Anterior cingulate cortex (tissue), 58 donors: ENCODE results near the gene SPATA17.
"Not testable (repeated sequence)": the region's sequence is repeated elsewhere in the genome, so short reads cannot be mapped to it uniquely, and the experiment has no call there.

Source experiments
- DNase-seq, 58 donors: peaks; one replicate each; lab custom pipeline; 2025; lab: John Stamatoyannopoulos, UW

The SPATA17 gene

DNA sequence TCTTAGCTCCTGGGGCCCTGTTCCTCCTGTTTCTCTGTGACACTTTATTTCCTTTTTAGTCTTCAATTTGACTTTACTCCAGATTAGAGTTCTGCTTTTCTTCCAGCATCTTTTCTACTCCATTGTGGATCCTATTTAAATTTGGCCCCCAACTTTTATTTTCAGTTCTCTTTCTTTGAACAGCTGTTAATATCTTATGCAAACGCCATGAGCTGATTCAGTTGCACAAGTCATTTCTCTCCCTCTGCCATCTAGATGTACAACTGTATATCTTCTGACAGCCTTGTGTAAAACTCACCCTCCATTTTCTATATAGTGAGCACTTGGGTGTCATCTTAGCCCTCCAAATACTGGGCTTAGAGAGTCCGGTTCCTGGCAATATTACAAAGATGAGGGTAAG lies 42.2 kb downstream of the SPATA17 start:
- DNase-seq: no peak

DNA sequence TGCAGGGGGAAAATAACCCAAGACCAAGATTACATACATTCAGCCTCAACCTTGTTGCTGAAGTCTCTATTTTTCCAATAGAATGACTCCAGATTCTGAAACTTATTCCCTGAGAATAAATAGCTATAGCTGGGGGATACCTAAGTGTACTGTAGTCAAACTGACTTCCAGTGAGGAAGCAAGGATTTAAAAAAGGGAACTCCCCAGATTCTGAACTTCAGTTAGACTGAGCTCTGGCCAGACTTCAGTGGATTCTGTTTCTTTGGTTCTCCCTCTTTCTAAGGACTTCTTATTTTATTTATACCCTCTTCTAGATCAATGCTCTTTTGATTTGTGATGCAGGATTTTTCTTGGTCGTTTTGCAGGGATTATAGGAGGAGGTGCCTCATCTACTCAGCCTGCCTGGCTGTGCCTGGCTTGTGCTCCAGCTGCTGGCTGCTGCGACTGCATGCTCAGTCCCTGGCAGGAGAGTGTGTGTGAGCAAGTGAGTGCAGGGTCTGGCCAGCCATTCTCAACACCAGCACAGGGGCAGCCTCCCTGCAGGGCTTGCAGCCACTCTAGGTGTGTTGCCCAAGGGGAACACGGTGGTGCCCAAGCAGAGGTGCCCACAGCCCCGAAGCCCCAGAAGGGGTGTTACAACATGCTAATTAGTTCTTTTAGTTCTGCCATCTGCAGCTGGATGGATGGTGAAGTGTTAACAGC lies 43.0 kb downstream of the SPATA17 start:
- DNase-seq: no peak

DNA sequence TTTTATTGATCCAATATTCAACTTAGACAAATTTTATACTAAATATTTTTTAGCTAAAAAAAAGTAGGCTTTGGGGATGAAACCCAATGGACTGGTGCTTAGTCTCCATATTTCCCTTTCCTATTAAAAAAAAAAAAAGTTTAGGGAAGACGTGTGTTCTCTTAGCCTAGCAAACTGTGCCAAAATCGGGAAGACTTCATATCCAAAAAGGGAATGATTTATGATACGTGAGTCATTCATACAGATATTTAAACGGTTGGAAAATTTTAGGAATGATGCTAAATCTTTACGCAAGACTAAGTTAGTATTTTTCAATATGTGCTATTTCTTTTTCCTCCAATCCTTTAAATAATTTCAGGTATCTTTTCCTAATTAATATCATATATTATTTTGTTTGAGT lies 50.7 kb downstream of the SPATA17 start:
- no peak for DNase-seq

DNA sequence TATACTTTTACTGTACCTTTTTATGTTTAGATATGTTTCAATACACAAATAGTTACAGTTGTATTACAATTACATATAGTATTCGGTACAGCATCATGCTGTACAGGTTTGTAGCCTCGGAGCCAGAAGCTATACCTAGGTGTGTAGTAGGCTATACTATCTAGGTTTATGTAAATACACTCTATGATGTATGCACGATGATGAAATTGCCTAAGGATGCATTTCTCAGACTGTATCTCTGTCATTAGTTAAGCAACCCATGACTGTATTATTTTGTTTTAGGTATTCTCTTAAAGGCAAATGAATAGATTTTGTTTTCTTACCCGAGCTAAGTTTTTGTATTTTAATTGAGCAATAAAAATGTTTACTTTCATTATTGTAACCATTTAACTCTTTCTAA lies 56.4 kb downstream of the SPATA17 start:
- no peak for DNase-seq

DNA sequence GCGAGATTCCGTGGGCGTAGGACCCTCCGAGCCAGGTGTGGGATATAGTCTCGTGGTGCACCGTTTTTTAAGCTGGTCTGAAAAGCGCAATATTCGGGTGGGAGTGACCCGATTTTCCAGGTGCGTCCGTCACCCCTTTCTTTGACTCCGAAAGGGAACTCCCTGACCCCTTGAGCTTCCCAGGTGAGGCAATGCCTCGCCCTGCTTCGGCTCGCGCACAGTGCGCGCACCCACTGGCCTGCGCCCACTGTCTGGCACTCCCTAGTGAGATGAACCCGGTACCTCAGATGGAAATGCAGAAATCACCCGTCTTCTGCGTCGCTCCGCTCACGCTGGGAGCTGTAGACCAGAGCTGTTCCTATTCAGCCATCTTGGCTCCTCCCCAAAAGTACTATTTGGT lies 65.0 kb downstream of the SPATA17 start:
- DNase-seq: not testable (repeated sequence)

DNA sequence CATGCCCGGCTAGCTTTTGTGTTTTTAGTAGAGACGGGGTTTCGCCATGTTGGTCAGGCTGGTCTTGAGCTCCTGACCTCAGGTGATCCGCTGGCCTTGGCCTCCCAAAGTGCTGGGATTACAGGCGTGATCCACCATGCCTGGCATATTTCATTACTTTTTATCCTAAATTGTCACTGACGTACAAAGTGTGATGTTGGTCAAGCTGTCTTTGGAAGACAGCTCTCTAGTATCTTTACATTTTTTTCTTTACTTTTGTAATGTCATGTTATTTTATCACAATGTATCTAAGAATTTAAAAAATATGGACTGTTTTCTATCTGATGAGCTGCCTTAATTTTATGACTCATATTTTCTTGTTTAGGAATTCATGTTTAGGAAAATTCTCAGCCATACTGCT lies 72.2 kb downstream of the SPATA17 start:
- DNase-seq: no peak

DNA sequence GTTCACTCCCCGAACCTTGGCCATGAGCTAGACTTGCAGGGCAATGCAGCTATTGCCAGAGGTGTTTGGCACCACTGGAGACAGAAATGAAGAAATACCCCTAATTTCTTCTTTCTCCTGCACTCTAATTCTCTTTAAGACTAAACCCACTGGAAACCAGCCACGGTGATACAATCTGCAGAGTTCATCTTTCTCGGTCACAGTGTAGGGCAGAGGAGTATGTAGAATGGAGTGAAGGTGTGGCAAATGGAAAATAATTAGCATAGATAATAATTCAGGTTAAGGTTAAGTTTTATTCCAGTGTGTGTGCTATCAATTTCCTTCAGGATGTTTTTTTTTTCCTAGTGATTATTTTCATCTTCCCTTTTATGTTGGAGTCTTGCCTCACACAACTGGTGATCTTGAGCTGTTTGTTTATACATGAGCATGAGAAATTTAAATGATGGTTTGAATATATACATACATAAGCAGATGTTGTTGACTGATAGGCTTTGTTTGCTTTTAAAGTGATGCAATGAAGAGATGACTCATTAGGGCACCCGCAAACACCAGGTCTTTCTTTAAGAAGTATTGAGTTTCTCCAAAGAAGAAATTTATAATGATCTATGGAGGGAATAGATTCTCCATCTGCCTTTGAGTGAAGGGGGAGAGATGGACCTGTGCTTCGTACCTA lies 81.9 kb downstream of the SPATA17 start:
- no peak for DNase-seq

DNA sequence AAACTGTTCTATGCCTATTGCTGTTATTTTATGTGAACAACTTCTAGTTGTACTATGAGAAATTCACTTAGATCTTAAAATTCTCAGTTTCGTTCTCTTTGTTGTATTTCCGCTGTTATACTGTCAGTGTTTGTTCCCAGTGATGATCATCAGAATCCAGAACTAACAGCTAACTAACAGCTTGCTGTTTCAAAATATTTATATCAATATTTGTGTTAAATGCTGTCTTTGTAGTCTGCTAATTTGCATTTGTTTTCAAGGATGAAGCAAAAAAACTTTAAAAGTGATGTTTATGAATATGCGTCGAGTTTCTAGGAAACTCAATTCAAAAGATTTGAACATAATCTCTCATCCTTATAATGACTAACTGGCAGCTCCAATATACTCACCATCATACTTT lies 84.5 kb downstream of the SPATA17 start:
- DNase-seq: no peak

DNA sequence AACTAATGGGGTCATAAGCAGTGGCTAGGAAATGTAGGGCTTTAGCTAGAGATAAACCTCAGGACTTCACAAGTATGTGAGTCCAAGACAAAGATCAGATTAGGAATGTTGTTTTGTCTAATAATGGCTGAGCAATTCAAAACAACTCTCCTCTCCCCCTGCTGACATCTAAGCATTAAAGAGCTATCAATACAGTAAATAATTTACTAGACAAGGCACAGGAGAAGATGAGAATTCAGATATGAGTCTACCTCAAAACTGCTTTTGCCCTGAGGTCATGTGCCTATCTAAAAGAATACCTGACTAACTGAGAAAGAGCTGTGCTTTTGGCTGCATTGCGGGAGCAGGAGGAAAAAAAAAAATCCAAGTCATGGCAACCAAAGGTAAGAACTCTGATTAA lies 86.8 kb downstream of the SPATA17 start:
- DNase-seq: no peak

DNA sequence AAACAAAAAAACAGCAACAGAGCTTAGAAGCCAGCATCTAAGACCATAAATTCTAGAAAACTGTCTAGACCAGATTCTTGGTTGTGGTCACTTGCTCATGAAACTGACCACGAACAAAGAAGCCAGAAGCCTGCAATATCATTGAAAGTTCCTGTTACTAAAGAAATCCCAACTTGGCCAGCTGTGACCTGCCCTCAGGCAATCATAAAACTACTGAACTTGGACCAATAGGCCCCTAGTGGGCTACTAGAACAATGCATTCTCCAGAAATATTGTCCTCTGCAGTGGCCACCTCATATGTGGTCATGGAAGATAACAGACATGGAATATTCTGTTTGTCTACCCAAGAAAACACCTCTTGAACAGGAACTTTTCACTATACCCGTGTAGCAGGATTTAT lies 87.7 kb downstream of the SPATA17 start:
- DNase-seq: no peak

DNA sequence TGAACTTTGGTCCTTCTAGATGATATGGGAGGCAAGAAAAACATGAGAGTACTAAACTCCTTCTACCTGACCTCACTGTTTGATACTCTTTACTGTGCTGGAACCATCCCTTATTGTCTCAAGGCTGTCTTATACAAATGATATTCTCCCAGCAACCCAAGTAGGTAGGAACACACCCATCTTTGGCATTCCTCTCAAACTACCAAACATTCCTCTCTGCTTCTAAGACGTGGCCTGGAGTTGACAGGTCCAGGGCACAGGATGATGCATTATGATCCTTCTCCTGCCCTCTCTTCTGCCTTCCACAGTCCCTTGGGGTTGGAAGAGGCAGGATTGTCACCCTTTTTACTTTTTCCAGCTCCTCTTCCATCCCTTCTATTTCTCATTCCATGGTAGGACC lies 90.5 kb downstream of the SPATA17 start:
- no peak for DNase-seq

DNA sequence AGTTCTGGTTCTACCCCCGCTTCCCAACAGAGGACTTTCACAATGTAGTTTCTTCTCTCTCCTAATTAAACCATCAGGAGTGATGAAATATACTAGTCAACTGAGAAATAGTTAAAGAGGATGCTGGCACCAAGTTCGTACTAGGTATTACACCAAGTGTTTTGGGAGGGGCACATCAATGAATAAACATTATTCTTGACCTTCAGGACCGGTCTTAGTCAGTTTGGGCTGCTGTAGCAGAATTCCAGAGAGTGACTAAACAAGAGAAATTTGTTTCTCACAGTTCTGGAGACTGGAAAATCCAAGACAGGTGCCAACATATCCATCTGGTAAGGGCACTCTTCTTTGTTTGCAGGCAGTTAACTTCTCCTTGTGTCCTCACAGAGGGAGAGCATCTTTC lies 103.8 kb downstream of the SPATA17 start:
- DNase-seq: no peak

DNA sequence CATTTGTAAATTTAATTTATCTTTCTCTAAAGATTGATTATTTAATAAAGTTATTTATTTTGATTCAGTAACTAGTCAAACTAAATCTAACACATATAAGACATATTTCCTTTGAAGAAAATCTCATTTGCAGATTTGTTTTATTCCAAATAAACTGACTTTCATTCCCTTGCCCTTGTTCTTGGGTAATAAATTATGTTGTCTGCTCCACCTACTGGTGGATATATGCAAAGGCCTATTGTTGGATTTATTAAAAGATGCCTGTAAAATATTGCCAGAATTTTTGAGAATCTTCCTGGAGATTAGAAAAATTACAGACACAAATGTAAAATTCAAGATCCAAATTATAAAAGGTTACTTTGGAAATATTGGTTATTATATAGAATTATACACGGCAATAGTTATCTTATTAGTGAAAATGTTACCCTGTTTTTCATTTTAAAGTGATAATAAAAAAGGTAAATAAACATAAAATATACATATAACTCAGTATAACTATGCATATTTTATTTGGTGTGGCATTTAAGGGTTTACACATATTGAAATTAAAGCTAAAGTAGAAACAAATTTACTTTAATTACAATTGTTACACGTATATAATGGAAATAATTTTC lies 116.1 kb downstream of the SPATA17 start:
- no peak for DNase-seq

DNA sequence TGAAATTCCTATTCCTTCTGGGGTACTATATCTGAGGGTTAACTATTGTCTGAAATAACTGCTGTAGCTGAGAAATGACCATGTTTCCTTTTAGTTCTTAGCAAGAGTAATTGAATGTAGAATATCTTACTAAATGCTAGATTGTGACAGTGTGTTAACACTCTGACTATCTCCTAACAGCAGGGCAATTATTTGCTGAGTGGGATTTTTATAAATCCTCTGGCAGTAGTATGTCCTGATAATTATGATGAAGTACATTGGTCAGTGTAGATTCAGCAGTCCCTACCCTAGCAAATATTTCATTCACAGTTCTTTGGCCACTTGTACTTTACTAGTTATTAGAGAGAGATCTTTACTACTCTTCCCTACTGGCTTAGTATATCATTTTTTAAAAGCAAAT lies 138.6 kb downstream of the SPATA17 start:
- DNase-seq: no peak

DNA sequence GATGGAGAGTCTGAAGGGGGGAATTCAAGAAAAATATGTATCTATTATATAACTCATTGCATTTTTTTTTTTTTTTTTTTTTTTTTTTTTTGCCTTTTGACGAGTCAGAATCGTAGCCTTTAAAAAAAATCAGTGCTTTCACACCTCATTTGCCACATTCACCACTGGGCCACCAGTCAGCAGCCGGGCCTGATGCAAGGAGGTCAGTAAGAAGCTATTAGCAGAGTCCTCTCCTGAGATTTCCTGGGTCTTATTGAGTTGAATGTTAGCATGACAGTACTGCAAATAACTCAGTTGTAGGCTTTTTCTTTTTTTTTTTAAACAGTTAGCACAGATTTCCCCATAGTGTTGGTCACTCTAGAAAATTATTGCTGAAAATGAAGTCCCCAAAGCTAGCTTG lies 139.8 kb downstream of the SPATA17 start:
- DNase-seq: no peak

DNA sequence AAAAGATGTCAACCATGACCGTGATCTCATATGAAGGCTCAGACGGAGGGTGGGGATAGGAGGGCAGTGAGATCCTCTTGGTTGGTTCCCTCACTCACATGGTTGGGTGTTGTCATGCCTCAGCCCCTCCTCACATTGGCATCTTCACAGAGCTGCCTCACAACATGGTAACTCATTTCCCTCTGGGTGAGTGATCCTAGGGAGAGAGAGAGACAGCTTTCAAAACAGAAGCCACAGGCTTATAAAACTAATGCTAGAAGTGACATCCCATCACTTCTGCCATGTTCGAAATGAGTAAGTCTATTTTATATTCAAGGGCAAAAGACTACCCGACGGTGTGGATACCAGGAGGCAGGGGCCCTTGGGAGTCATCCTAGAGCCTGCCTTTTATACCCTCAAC lies 145.5 kb downstream of the SPATA17 start:
- DNase-seq: no peak

DNA sequence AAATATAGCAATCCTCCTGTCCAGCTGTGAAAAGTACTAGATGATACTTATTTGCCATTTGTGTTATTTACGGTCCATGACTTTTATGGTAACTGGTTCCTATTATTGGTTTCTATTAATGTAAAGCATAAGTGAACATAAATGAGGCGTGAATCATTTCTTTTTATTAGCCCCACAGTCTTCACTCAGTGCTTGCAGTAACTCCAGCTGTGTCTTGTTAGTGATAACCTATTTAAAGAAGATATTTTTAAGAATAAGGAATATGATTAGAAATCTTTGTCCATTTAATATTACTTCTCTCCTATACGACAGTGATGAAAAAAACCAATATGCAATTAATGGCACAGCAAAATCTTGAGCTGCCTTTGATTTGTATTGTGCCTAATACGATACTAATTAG lies 149.9 kb downstream of the SPATA17 start:
- no peak for DNase-seq

DNA sequence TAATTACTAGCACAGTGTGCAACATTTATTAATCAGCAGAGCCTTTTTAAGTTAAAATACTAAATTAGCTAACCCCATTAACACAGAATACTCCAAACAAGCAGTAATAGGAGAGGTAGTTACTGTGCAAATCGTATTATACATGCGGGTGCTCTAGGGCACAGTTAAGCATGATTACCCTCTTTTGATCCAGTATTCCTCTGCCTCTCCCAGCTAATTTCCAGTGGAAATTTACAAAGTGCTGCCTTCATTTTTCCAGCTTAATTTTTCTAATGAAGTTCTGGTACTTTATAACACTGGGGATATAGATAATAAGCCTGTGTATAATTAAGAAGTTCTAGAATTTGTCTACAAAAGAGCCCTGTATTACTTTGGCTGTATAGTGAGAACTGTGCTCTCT lies 159.9 kb downstream of the SPATA17 start:
- no peak for DNase-seq

DNA sequence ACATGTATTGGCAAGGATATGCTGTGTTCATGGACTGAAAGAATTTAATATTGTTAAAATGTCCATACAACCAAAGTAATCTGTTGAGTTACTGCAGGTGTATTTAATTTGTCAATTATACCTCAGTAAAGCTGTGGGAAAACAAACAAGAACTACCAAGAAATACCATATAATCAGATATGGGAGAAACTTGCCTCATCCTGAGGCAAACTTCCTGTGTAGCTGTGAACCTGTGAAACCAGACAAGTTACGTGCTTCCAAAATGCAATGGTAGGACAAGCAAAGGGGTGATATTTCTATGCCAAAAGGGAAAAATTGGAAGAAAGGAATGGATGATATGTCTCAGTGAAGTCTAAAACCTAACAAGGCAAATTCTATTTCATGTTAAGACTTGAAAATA lies 174.6 kb downstream of the SPATA17 start:
- DNase-seq: no peak

DNA sequence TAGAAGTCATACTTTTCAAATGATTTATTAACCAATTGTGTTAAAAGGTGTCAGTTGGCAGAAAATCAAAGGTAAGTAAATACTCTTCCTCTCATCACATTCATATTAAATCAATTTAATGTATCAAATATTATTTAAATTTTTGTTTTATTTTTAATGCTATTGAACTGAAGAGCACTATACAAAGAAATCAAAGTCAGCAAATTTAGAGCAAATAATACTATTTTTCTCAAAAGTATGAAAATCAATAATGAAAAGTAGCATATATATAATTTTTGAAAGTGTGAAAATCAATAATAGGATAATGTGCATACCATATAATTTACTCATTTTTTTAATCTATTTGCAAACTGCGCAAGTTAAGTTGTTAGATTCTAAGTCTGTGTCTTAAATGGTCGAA lies 181.0 kb downstream of the SPATA17 start:
- no peak for DNase-seq

DNA sequence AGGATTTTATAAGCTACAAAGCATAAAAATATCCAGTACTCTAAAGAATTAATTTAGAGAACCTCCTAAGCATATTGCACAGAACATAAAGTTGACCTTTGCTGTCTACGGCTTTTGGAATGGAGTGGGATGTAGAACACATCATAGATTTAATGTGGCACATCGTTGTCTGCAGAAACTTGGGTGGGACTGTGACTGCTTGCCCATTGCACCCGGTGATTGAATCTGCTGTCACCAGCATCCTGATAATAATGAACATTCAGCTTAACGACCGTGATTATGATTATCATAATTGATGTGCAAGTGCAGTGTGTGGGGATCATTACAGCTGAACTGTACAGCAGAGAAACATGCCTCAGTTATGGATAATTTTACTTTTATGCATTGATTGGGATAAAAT lies 181.9 kb downstream of the SPATA17 start:
- no peak for DNase-seq

DNA sequence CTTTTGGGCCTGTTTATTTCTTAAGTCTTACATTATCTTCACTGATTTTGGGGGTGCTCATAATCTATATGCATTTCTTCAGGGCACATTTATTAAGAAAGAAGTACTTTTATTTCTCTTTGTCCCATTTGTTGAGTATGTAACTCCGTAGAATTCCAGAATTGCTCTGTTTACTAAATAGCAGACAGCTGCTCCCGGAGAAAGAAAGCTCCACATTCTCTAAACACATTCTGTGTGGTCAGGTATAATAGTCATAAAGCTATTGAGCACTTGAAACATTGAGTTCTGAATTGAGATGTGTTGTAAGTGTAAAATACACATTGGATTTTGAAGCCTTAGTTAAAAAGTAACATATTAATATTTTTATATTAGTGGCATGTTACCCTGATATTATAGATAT lies 206.5 kb downstream of the SPATA17 start:
- DNase-seq: no peak
